NCI-H1092 (cell line): ENCODE data around the gene DBNDD1.
A peak's percentile ranks its signal among the peaks of the same experiment; 100 is the strongest.
"Not testable (repeated sequence)": the region's sequence is repeated elsewhere in the genome, so short reads cannot be mapped to it uniquely, and the experiment has no call there.

ENCODE experiments used
- DNase-seq: peaks from one replicate; lab custom pipeline; 2025; lab: John Stamatoyannopoulos, UW

The DBNDD1 gene

GRCh38 chr16:90018652-90019542 is at the start of gene DBNDD1:
TSS of gene DBNDD1 (minus strand) at chr16:90019456. CDS start at chr16:90019341, 115 bp downstream.
- DNase-seq: no peak

- DNase-seq: no peak
Observed at GRCh38 chr16:90061437-90061836, 42.2 kb upstream of the DBNDD1 start.

- no peak for DNase-seq
Observed at GRCh38 chr16:90057738-90058173, 38.5 kb upstream of the DBNDD1 start.

GRCh38 chr16:90056521-90056920 is 37.3 kb upstream of the DBNDD1 start:
- not testable (repeated sequence) for DNase-seq

- DNase-seq: no peak
Observed at GRCh38 chr16:90055371-90055770, 36.1 kb upstream of the DBNDD1 start.

GRCh38 chr16:90054554-90054953 is 35.3 kb upstream of the DBNDD1 start:
- DNase-seq: no peak

GRCh38 chr16:90053902-90054500 is 34.7 kb upstream of the DBNDD1 start:
- DNase-seq: no peak

GRCh38 chr16:90050969-90051368 is 31.7 kb upstream of the DBNDD1 start:
- no peak for DNase-seq

- DNase-seq: no peak
Observed at GRCh38 chr16:90048737-90049330, 29.6 kb upstream of the DBNDD1 start.

GRCh38 chr16:90048347-90048722 is 29.1 kb upstream of the DBNDD1 start:
- no peak for DNase-seq

- DNase-seq: no peak
Observed at GRCh38 chr16:90047714-90048346, 28.6 kb upstream of the DBNDD1 start.

GRCh38 chr16:90046971-90047713 is 27.9 kb upstream of the DBNDD1 start:
- no peak for DNase-seq

GRCh38 chr16:90046122-90046970 is 27.1 kb upstream of the DBNDD1 start:
- peak; percentile 40 for DNase-seq

GRCh38 chr16:90044111-90044551 is 24.9 kb upstream of the DBNDD1 start:
- no peak for DNase-seq

- DNase-seq: no peak
Observed at GRCh38 chr16:90043526-90043925, 24.3 kb upstream of the DBNDD1 start.

- no peak for DNase-seq
Observed at GRCh38 chr16:90042946-90043514, 23.8 kb upstream of the DBNDD1 start.

- DNase-seq: no peak
Observed at GRCh38 chr16:90041896-90042473, 22.7 kb upstream of the DBNDD1 start.

- no peak for DNase-seq
Observed at GRCh38 chr16:90040152-90041023, 21.1 kb upstream of the DBNDD1 start.

GRCh38 chr16:90037276-90037675 is 18.0 kb upstream of the DBNDD1 start:
- DNase-seq: no peak
